Natural killer cell (primary cell): ENCODE results near the gene SRGAP3. TPM values are rescaled to one million over a fixed set of nuclear protein-coding genes. Genes with fewer than 3 reads are reported as not detected.

Source experiments
- ATAC-seq, 3 donors: fragments of 150-1000 bp in 2 of 3; fragments of 200-7000 bp in 1 of 3; cut with Tn5 transposase; 1 replicate in 1 of 3; 2 replicates in 2 of 3; pipeline ENCODE4 v1.10.0; 2021; ENCODE audit warnings: mild to moderate bottlenecking in 2 of 3, moderate library complexity in 2 of 3
- DNase-seq, 2 donors: peaks; one replicate each; pipeline versions ENCODE4 v3.0.0 to v3.0.0-alpha.2; 2013 to 2021; ENCODE audit warnings: mixed read lengths in 1 of 2
- H3K27ac ChIP-seq: one replicate; pipeline ENCODE4 v1.5.1; 2013; ENCODE audit warnings: mild to moderate bottlenecking, low read length
- H3K27me3 ChIP-seq: one replicate; pipeline ENCODE4 v1.6.1; 2013; ENCODE audit warnings: low read length; ENCODE audit not compliant: control insufficient read depth, insufficient read depth
- H3K36me3 ChIP-seq: one replicate; pipeline ENCODE4 v1.6.1; 2013; ENCODE audit warnings: low read length; ENCODE audit not compliant: control insufficient read depth, insufficient read depth
- H3K4me1 ChIP-seq: one replicate; pipeline ENCODE4 v1.6.1; 2013; ENCODE audit warnings: low read length; ENCODE audit not compliant: control insufficient read depth, insufficient read depth
- H3K4me3 ChIP-seq: one replicate; pipeline ENCODE4 v1.5.1; 2013; ENCODE audit warnings: low read length
- H3K9me3 ChIP-seq: one replicate; pipeline ENCODE4 v1.6.1; 2013; ENCODE audit warnings: low read length; ENCODE audit not compliant: control insufficient read depth, insufficient read depth
- H3K27ac Mint-ChIP-seq, 2 donors: one replicate each; pipeline ENCODE4 v1.8.0; 2022; ENCODE audit warnings: mild to moderate bottlenecking in 2 of 2, mixed read lengths in 2 of 2, moderate library complexity in 1 of 2
- H3K27me3 Mint-ChIP-seq, 2 donors: one replicate each; pipeline ENCODE4 v1.8.0; 2022; ENCODE audit warnings: low read depth in 2 of 2, mixed read lengths in 2 of 2
- H3K36me3 Mint-ChIP-seq: one replicate; pipeline ENCODE4 v1.8.0; 2022; ENCODE audit warnings: mixed read lengths
- H3K4me1 Mint-ChIP-seq, 2 donors: one replicate each; pipeline ENCODE4 v1.8.0; 2022; ENCODE audit warnings: mixed read lengths in 2 of 2
- H3K4me3 Mint-ChIP-seq: one replicate; pipeline ENCODE4 v1.8.0; 2022; ENCODE audit warnings: mild to moderate bottlenecking, moderate library complexity, mixed read lengths
- H3K9me3 Mint-ChIP-seq, 2 donors: one replicate each; pipeline ENCODE4 v1.8.0; 2022; ENCODE audit warnings: mixed read lengths in 2 of 2
- CTCF ChIP-seq: fragments of 200-600 bp; IDR thresholded peaks from one replicate; pipeline ENCODE4 v1.8.0; 2022; ENCODE audit warnings: antibody characterized with exemption
- WGBS: methylation state at CpG from one replicate; pipeline ENCODE4 v1.1.7; 2013; ENCODE audit warnings: missing lambda C conversion rate; ENCODE audit not compliant: insufficient coverage; 5-methylcytosine and 5-hydroxymethylcytosine counted together
- intact Hi-C: fragments of 100-400 bp; cut with micrococcal nuclease; formaldehyde crosslinking; loops from one replicate; pipeline ENCODE4 v1.14.2; 2022
- total RNA-seq, 4 donors: library from RNA; stranded (reverse); fragments of 120-200 nt in 1 of 4; gene quantifications; one replicate each; pipeline versions ENCODE4 v1.2.3 to v1.2.4, GENCODE V29; 2013 to 2022

SRGAP3 gene
- total RNA-seq, 3 donors from 2014 or later (not counting 1 experiment from before 2014, with no cell fraction given), result 2.5 to 14.9 (median 3.0) TPM

GRCh38 chr3:9035473-9035872 lies 214.0 kb downstream of the SRGAP3 start:
- Histone ChIP-seq H3K27me3 (no peaks in the 10 kb centered on the region), H3K27ac (no peak overlapping the region), H3K4me1 (no peaks in the 10 kb centered on the region), H3K4me3 (no peak overlapping the region), H3K9me3 (no peaks in the 10 kb centered on the region), H3K36me3 (no peaks in the 10 kb centered on the region)
- Mint-ChIP-seq H3K9me3 (no peaks in the 10 kb centered on the region), H3K4me1 (no peaks in the 10 kb centered on the region), H3K36me3 (no peaks in the 10 kb centered on the region), H3K27ac (no peak overlapping the region), H3K27me3 (peaks cover 0 to 4% of the 10 kb centered on the region in 2 donors), H3K4me3 (no peak overlapping the region)
- intact Hi-C loops, result no loop called here
- DNase-seq (no peak), ATAC-seq (no peak)
- 70% methylated on average over 2 of the region's 4 CpGs for WGBS
- no peak for TF ChIP-seq CTCF

- DNase-seq (peak in 1 of 2 donors; percentile 5), ATAC-seq (no peak)
- H3K4me3 Mint-ChIP-seq, result no peak overlapping the region
- no peak overlapping the region for H3K27ac ChIP-seq
- no peaks in the 10 kb centered on the region for H3K9me3 ChIP-seq
- intact Hi-C loops, result no loop called here
- H3K4me1 ChIP-seq, result no peaks in the 10 kb centered on the region
- H3K9me3 Mint-ChIP-seq, result no peaks in the 10 kb centered on the region
- 72% methylated on average over 1 of the region's 1 CpG for WGBS
- no peaks in the 10 kb centered on the region for H3K36me3 ChIP-seq
- no peaks in the 10 kb centered on the region for H3K27me3 ChIP-seq
- H3K36me3 Mint-ChIP-seq, result no peaks in the 10 kb centered on the region
- H3K27ac Mint-ChIP-seq, result no peak overlapping the region
- H3K4me1 Mint-ChIP-seq, result no peaks in the 10 kb centered on the region
- no peak overlapping the region for H3K4me3 ChIP-seq
- TF ChIP-seq CTCF, result no peak
- peaks cover 0 to 4% of the 10 kb centered on the region in 2 donors for H3K27me3 Mint-ChIP-seq
These were observed 215.6 kb downstream of the SRGAP3 start for GRCh38 chr3:9033867-9034266.

GRCh38 chr3:9032231-9032777 lies 217.1 kb downstream of the SRGAP3 start:
- no peak overlapping the region for H3K4me3 Mint-ChIP-seq
- no peaks in the 10 kb centered on the region for H3K27me3 ChIP-seq
- no peak overlapping the region for H3K4me3 ChIP-seq
- no peaks in the 10 kb centered on the region for H3K9me3 Mint-ChIP-seq
- H3K27me3 Mint-ChIP-seq, result peaks cover 0 to 4% of the 10 kb centered on the region in 2 donors
- H3K4me1 ChIP-seq, result no peaks in the 10 kb centered on the region
- no peaks in the 10 kb centered on the region for H3K9me3 ChIP-seq
- no peaks in the 10 kb centered on the region for H3K36me3 ChIP-seq
- ATAC-seq (no peak), DNase-seq (no peak)
- no peak overlapping the region for H3K27ac ChIP-seq
- no peak overlapping the region for H3K27ac Mint-ChIP-seq
- no peaks in the 10 kb centered on the region for H3K36me3 Mint-ChIP-seq
- 92% methylated on average over 10 of the region's 11 CpGs for WGBS
- H3K4me1 Mint-ChIP-seq, result no peaks in the 10 kb centered on the region
- intact Hi-C loops, result no loop called here
- TF ChIP-seq CTCF, result no peak

GRCh38 chr3:9030034-9030433 lies 219.4 kb downstream of the SRGAP3 start:
- no peaks in the 10 kb centered on the region for H3K36me3 Mint-ChIP-seq
- ATAC-seq (no peak), DNase-seq (no peak)
- Histone ChIP-seq H3K27ac (no peak overlapping the region), H3K4me3 (no peak overlapping the region), H3K27me3 (no peaks in the 10 kb centered on the region), H3K9me3 (no peaks in the 10 kb centered on the region), H3K36me3 (no peaks in the 10 kb centered on the region), H3K4me1 (no peaks in the 10 kb centered on the region)
- no peak overlapping the region for H3K4me3 Mint-ChIP-seq
- no peak for TF ChIP-seq CTCF
- peaks cover 0 to 6% of the 10 kb centered on the region in 2 donors for H3K27me3 Mint-ChIP-seq
- 93% methylated on average over 6 of the region's 7 CpGs for WGBS
- no peaks in the 10 kb centered on the region for H3K9me3 Mint-ChIP-seq
- intact Hi-C loops, result no loop called here
- H3K27ac Mint-ChIP-seq, result no peak overlapping the region
- H3K4me1 Mint-ChIP-seq, result no peaks in the 10 kb centered on the region
